T-cell (primary cell): ENCODE results near the gene CDC45. TPM values are rescaled to one million over a fixed set of nuclear protein-coding genes. Genes with fewer than 3 reads are reported as not detected.
A peak's percentile ranks its signal among the peaks of the same experiment; 100 is the strongest.

Experiments
- ATAC-seq, 4 experiments: fragments of 200-7000 bp in 3 of 4; fragments of 150-1000 bp in 1 of 4; cut with Tn5 transposase; replicated peaks in 1 of 4; 1 replicate in 3 of 4; 2 replicates in 1 of 4; pipeline ENCODE4 v1.10.0; 2021; ENCODE audit warnings: moderate library complexity in 3 of 4, mild to moderate bottlenecking in 2 of 4, moderate number of reproducible peaks in 1 of 4
- CTCF ChIA-PET, 2 donors: fragments of 300-600 bp; sonication (Branson Sonifier 250); formaldehyde crosslinking; loops; one replicate each; lab custom pipeline; 2022; ENCODE audit warnings: antibody characterized with exemption in 2 of 2; lab: Charles Lee
- POLR2A ChIA-PET, 2 donors: fragments of 300-600 bp; sonication (Branson Sonifier 250); formaldehyde crosslinking; loops; one replicate each; lab custom pipeline; 2022; ENCODE audit warnings: antibody characterized with exemption in 2 of 2; lab: Charles Lee
- DNase-seq, 35 experiments: peaks; one replicate each; pipeline versions ENCODE4 v3.0.0 to v3.0.0-alpha.2; 2013 to 2023
- H3K27ac ChIP-seq: one replicate; pipeline ENCODE4 v1.5.1; 2013; ENCODE audit warnings: low read length
- H3K27me3 ChIP-seq, 2 experiments: replicated peaks in 1 of 2; 1 replicate in 1 of 2; 2 replicates in 1 of 2; pipeline versions ENCODE4 v1.6.1 to v1.7.0; 2013; ENCODE audit warnings: low read length in 1 of 2, mixed read lengths in 1 of 2; ENCODE audit not compliant: control insufficient read depth in 2 of 2, insufficient read depth in 2 of 2; ENCODE audit errors: extremely low read depth in 1 of 2
- H3K36me3 ChIP-seq, 2 donors: 1 replicate in 1 of 2; 2 replicates in 1 of 2; pipeline versions ENCODE4 v1.6.1 to v1.7.0; 2013; ENCODE audit warnings: low read length in 1 of 2; ENCODE audit not compliant: control insufficient read depth in 2 of 2, insufficient read depth in 1 of 2; ENCODE audit errors: extremely low read depth in 1 of 2
- H3K4me1 ChIP-seq, 2 experiments: 1 replicate in 1 of 2; 2 replicates in 1 of 2; pipeline versions ENCODE4 v1.6.1 to v1.7.0; 2013; ENCODE audit warnings: low read length in 2 of 2, mixed read lengths in 1 of 2; ENCODE audit not compliant: insufficient read depth in 2 of 2, control insufficient read depth in 1 of 2; ENCODE audit errors: extremely low read depth in 1 of 2
- H3K4me3 ChIP-seq, 2 donors: 1 replicate in 1 of 2; 2 replicates in 1 of 2; pipeline versions ENCODE4 v1.5.1 to v1.7.0; 2013; ENCODE audit warnings: mild to moderate bottlenecking in 2 of 2, low read length in 1 of 2, moderate library complexity in 1 of 2; ENCODE audit not compliant: control insufficient read depth in 1 of 2; ENCODE audit errors: extremely low read depth in 1 of 2
- H3K9me3 ChIP-seq: 2 replicates; pipeline ENCODE4 v1.7.0; 2013
- H3K27ac Mint-ChIP-seq, 2 donors: one replicate each; pipeline ENCODE4 v1.8.0; 2020 to 2021; ENCODE audit warnings: mild to moderate bottlenecking in 2 of 2, mixed read lengths in 2 of 2
- H3K27me3 Mint-ChIP-seq, 2 donors: one replicate each; pipeline ENCODE4 v1.8.0; 2021 to 2022; ENCODE audit warnings: mixed read lengths in 2 of 2
- H3K36me3 Mint-ChIP-seq: one replicate; pipeline ENCODE4 v1.8.0; 2021; ENCODE audit warnings: mixed read lengths
- H3K4me1 Mint-ChIP-seq, 3 donors: one replicate each; pipeline ENCODE4 v1.8.0; 2020 to 2022; ENCODE audit warnings: mixed read lengths in 3 of 3, mild to moderate bottlenecking in 1 of 3
- H3K4me3 Mint-ChIP-seq, 3 donors: one replicate each; pipeline ENCODE4 v1.8.0; 2020 to 2022; ENCODE audit warnings: mild to moderate bottlenecking in 3 of 3, mixed read lengths in 3 of 3, moderate library complexity in 3 of 3
- H3K9me3 Mint-ChIP-seq, 3 donors: one replicate each; pipeline ENCODE4 v1.8.0; 2020 to 2022; ENCODE audit warnings: mixed read lengths in 3 of 3
- WGBS: methylation state at CpG from one replicate; pipeline ENCODE4 v1.1.5; 2013; ENCODE audit warnings: missing lambda C conversion rate; ENCODE audit not compliant: insufficient coverage; 5-methylcytosine and 5-hydroxymethylcytosine counted together
- total RNA-seq, 35 experiments: library from RNA in 6 of 35; stranded (reverse) in 6 of 35; fragments of 120-200 nt in 1 of 35; gene quantifications; one replicate each; pipeline versions ENCODE4 v1.2.1 to v1.2.4 and lab custom pipeline; 2013 to 2026

CDC45 gene
- total RNA-seq, 5 donors from 2014 or later (not counting 1 experiment from before 2014, with no cell fraction given) = 0.56 to 2.7 (median 2.2) TPM

DNA sequence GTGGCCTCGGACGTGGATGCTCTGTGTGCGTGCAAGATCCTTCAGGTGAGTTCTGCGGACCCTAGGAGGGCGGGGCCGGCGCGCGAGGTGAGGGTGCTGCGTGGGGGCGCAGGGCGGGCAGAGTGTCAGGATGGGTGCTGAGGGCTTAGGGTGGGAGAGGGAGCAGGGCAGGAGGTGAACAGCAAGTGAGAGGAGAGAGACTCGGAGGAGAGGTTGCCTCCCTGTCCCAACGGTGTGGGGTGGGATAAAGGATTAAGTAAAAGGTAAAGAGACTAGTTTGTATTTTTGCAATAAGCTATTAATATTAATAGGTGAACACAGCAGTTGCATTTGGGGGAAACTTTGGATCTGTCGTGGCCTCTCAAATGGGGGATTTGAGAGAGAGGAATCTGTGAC lies 451 bp downstream of the CDC45 start:
- Mint-ChIP-seq H3K4me1 (peaks cover 32 to 34% (median 32%) of the 10 kb centered on the region in 3 donors), H3K27ac (no peak overlapping the region), H3K27me3 (no peaks in the 10 kb centered on the region), H3K9me3 (no peaks in the 10 kb centered on the region), H3K4me3 (peak overlapping the region; percentile 84 to 93 (median 93)), H3K36me3 (peaks cover 6% of the 10 kb centered on the region)
- Histone ChIP-seq H3K4me1 (peaks cover 10 to 11% of the 10 kb centered on the region in 2 experiments), H3K4me3 (peak overlapping the region; percentile 71 to 86), H3K27ac (peak overlapping the region; percentile 97), H3K9me3 (no peaks in the 10 kb centered on the region), H3K27me3 (no peaks in the 10 kb centered on the region), H3K36me3 (peaks cover 6 to 10% of the 10 kb centered on the region in 2 donors)
- POLR2A ChIA-PET = interaction anchor here in 1 of 2 donors (0.6 to 0.7 kb wide), 2 partner anchors 382 to 1483 kb away, joined by 3 to 5 read pairs; no protein-coding TSS in a partner anchor
- CTCF ChIA-PET = interaction anchor here in 1 of 2 donors (0.9 to 1.1 kb wide), 3 partner anchors 28 to 336 kb away, joined by 3 to 7 read pairs (median 6); partner anchors contain the start of gene ESS2
- no peak for ATAC-seq
- WGBS = under 1% methylated on average over 14 of the region's 15 CpGs
- peak in 2 of 35 experiments; percentile 6 to 7 for DNase-seq

DNA sequence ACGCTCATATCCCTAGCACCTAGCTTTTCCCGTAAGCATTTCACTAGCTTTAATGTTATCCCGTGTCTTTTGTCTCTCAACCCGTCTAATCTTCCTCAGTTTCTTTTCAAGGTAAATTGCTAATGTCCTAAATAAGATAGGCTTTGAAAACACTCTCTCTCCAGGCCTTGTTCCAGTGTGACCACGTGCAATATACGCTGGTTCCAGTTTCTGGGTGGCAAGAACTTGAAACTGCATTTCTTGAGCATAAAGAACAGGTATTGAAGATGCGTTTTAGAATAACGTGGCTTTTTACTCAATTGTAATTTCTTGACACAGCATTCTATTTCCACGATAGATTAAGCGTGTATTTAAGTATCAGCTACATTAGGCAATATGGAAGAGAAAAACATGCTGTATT lies 1.1 kb downstream of the CDC45 start:
- Histone ChIP-seq H3K4me3 (no peak overlapping the region), H3K27me3 (no peaks in the 10 kb centered on the region), H3K36me3 (peaks cover 3 to 5% of the 10 kb centered on the region in 2 donors), H3K27ac (no peak overlapping the region), H3K4me1 (peaks cover 10 to 11% of the 10 kb centered on the region in 2 experiments), H3K9me3 (no peaks in the 10 kb centered on the region)
- Mint-ChIP-seq H3K4me1 (peaks cover 26 to 28% (median 27%) of the 10 kb centered on the region in 3 donors), H3K36me3 (peaks cover 3% of the 10 kb centered on the region), H3K27me3 (no peaks in the 10 kb centered on the region), H3K27ac (no peak overlapping the region), H3K4me3 (peak overlapping the region; percentile 84 to 93 (median 93)), H3K9me3 (no peaks in the 10 kb centered on the region)
- no peak for DNase-seq
- ChIA-PET POLR2A (no interaction called here), CTCF (no interaction called here)
- 84% methylated on average over 4 of the region's 10 CpGs for WGBS
- no peak for ATAC-seq

DNA sequence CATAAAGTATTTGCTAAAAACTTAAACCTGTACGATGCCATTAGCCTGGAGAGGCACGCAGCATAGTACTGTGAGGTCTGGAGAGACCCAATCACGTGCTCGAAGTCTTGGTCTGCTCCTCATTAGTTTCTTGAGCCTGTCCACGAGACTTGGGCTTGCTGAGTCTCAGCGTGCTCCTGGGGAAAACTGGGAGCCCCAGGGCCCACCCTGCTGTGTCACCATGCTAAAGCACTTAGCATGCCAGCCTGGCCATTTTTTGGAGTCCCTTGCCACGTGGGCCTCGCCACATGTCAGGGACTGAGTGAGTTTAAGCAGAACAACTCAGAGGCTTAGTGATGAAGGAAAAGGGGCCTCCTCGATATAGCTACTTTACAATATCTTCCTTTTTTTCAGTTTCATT lies 2.6 kb downstream of the CDC45 start:
- no peaks in the 10 kb centered on the region for H3K27me3 Mint-ChIP-seq
- 96% methylated on average over 6 of the region's 9 CpGs for WGBS
- H3K4me1 Mint-ChIP-seq = peaks cover 16 to 18% (median 17%) of the 10 kb centered on the region in 3 donors
- no peaks in the 10 kb centered on the region for H3K36me3 Mint-ChIP-seq
- no peak for DNase-seq
- no peaks in the 10 kb centered on the region for H3K9me3 Mint-ChIP-seq
- ChIA-PET POLR2A (no interaction called here), CTCF (no interaction called here)
- H3K4me1 ChIP-seq = peaks cover 9 to 10% of the 10 kb centered on the region in 2 experiments
- no peak overlapping the region for H3K27ac ChIP-seq
- H3K4me3 Mint-ChIP-seq = no peak overlapping the region
- no peak for ATAC-seq
- H3K36me3 ChIP-seq = no peaks in the 10 kb centered on the region
- H3K4me3 ChIP-seq = no peak overlapping the region
- no peaks in the 10 kb centered on the region for H3K9me3 ChIP-seq
- H3K27ac Mint-ChIP-seq = no peak overlapping the region
- no peaks in the 10 kb centered on the region for H3K27me3 ChIP-seq

DNA sequence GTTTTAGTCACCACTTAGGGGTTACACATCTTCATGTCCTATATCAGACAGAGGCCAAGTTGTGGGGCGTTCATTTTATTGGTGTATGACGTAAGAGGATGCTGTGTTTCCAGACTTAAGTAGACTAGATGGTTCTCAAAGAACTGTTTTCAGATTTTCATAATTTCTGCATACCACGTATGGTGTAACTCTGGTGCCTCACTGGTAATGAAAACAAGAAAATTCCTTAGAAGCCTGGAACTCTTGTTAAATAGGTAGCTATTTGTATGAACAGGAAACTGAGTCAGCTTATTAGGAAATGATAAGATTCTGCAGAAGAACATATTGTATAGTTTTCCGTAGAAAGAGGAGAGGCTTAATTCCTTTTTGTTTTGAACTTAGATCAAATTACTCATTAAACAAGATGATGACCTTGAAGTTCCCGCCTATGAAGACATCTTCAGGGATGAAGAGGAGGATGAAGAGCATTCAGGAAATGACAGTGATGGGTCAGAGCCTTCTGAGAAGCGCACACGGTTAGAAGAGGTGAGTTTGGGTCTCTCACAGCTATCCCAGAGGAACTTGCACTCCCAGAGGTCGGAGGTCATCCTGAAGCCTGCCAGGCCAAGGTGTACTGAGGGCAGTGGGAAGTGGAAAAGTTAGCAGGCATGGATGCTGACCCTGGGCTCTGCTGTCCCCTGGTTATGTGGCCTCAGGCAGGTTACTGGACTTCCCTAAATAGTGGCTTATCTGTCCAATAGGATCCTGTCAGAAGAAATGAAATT lies 3.9 kb downstream of the CDC45 start:
- 92% methylated on average over 4 of the region's 8 CpGs for WGBS
- no peaks in the 10 kb centered on the region for H3K27me3 Mint-ChIP-seq
- ChIA-PET POLR2A (no interaction called here), CTCF (no interaction called here)
- peaks cover 6 to 7% (median 6%) of the 10 kb centered on the region in 3 donors for H3K4me1 Mint-ChIP-seq
- Histone ChIP-seq H3K27me3 (no peaks in the 10 kb centered on the region), H3K4me3 (no peak overlapping the region), H3K4me1 (peaks cover 0 to 6% of the 10 kb centered on the region in 2 experiments), H3K9me3 (no peaks in the 10 kb centered on the region), H3K36me3 (no peaks in the 10 kb centered on the region), H3K27ac (no peak overlapping the region)
- DNase-seq (no peak), ATAC-seq (no peak)
- no peaks in the 10 kb centered on the region for H3K36me3 Mint-ChIP-seq
- H3K27ac Mint-ChIP-seq = no peak overlapping the region
- no peaks in the 10 kb centered on the region for H3K9me3 Mint-ChIP-seq
- no peak overlapping the region for H3K4me3 Mint-ChIP-seq

DNA sequence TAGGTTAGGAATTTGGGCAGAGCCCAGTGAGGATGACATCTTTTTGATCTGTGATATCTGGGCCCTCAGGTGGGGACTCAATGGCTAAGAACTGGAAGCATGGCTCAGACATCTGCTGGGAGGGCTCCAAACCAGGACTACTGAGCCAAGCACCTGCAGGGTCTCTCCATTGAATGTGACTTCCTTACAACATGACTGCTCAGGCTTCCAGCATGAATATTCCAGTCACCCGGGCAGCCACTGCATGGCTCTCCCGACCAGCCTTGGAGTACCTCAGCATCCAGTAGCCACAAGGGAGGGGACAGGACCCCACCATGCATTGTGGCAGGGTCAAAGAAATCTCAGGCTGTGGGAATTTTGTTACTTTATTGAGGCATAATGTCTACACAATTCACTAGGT lies 8.6 kb downstream of the CDC45 start:
- no peak overlapping the region for H3K27ac Mint-ChIP-seq
- H3K36me3 Mint-ChIP-seq = no peaks in the 10 kb centered on the region
- H3K4me1 Mint-ChIP-seq = peaks cover 0 to 8% (median 6%) of the 10 kb centered on the region in 3 donors
- POLR2A ChIA-PET = no interaction called here
- Histone ChIP-seq H3K27ac (no peak overlapping the region), H3K27me3 (peaks cover 0 to 2% of the 10 kb centered on the region in 2 experiments), H3K4me1 (no peaks in the 10 kb centered on the region), H3K4me3 (no peak overlapping the region), H3K9me3 (no peaks in the 10 kb centered on the region), H3K36me3 (no peaks in the 10 kb centered on the region)
- no peaks in the 10 kb centered on the region for H3K9me3 Mint-ChIP-seq
- WGBS = no CpG with 5 or more reads among the region's 2 CpGs
- CTCF ChIA-PET = interaction anchor here in 1 of 2 donors (0.6 kb wide), 2 partner anchors 170 to 452 kb away, joined by 3 to 4 read pairs; no protein-coding TSS in a partner anchor
- no peak for DNase-seq
- no peak overlapping the region for H3K4me3 Mint-ChIP-seq
- no peaks in the 10 kb centered on the region for H3K27me3 Mint-ChIP-seq
- no peak for ATAC-seq

DNA sequence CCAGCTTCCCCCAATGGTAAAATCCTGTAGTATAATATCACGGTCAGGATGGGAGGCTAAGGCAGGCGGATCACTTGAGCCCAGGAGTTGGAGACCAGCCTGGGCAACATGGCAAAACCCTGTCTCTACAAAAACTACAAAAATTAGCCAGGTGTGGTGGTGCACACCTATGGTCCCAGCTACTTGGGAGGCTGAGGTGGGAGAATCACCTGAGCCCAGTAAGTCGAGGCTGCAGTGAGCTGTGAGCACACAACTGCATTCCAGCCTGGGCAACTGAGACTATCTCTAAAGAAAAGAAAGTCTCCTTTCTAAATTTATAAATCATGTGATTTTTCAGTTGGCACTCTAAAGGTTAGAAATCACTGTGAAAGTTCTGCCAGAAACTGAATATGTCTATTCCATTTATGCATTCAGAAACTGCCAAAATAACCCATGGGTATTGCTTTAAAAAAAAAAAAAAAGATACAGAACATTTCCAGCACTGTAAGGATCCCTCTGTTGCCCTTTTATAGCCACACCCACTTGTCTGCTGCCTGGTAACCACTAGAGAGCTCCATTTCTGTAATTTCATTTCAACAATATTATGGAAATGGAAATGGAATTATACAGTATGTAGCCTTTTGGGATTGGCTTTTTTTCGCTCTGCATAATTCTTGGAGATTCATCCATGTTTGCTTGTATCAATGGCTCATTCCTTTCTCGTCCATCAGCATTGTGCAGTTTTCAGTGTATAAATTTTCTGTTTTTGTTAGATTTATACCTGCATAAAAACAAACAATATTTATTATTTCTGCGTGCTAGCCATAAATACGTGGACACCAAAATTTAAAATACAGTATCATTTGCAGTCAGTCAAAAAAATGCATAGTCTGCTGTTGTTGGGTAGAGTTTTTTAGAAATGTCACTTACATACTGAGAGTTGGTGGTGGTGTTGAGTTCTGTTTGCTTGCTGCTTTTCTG lies 9.4 kb downstream of the CDC45 start:
- ChIA-PET POLR2A (no interaction called here), CTCF (interaction anchor here in 1 of 2 donors (0.6 kb wide), 1 partner anchor 171 kb away, joined by 3 read pairs; no protein-coding TSS in a partner anchor)
- H3K27me3 ChIP-seq = peaks cover 0 to 2% of the 10 kb centered on the region in 2 experiments
- Mint-ChIP-seq H3K4me1 (peaks cover 0 to 8% (median 6%) of the 10 kb centered on the region in 3 donors), H3K27me3 (no peaks in the 10 kb centered on the region), H3K9me3 (no peaks in the 10 kb centered on the region), H3K36me3 (no peaks in the 10 kb centered on the region), H3K27ac (no peak overlapping the region), H3K4me3 (no peak overlapping the region)
- ATAC-seq (peak in 1 of 4 experiments; percentile 66), DNase-seq (peak in 1 of 35 experiments; percentile 16)
- H3K36me3 ChIP-seq = no peaks in the 10 kb centered on the region
- no peak overlapping the region for H3K27ac ChIP-seq
- WGBS = no CpG with 5 or more reads among the region's 7 CpGs
- no peaks in the 10 kb centered on the region for H3K4me1 ChIP-seq
- no peaks in the 10 kb centered on the region for H3K9me3 ChIP-seq
- H3K4me3 ChIP-seq = no peak overlapping the region
